HCT116 (cell line): Measurements from ENCODE around the gene GPR84. TPM values are rescaled to one million over a fixed set of nuclear protein-coding genes. Genes with fewer than 3 reads are reported as not detected.

ENCODE experiments used
- ATAC-seq: fragments of 200-7000 bp; cut with Tn5 transposase; 2 replicates; pipeline ENCODE4 v1.9.1; 2020; ENCODE audit warnings: mild to moderate bottlenecking, moderate library complexity
- BruUV-seq: library from RNA; stranded (reverse); fragments of 400-500 nt; replicated peaks from 2 replicates; lab custom pipeline; 2021; lab: Mats Ljungman, UMichigan
- CTCF ChIA-PET: fragments of 300-600 bp; sonication (Branson Sonifier 250); formaldehyde crosslinking; loops from one replicate; lab custom pipeline; 2021; ENCODE audit warnings: antibody characterized with exemption; lab: Charles Lee
- POLR2A ChIA-PET: fragments of 300-600, 350-600 bp; sonication (Branson Sonifier 250); formaldehyde crosslinking; loops from one replicate; lab custom pipeline; 2021; ENCODE audit warnings: antibody characterized with exemption; lab: Charles Lee
- RAD21 ChIA-PET, 2 experiments: fragments of 300-600 bp; sonication (Branson Sonifier 250); formaldehyde crosslinking; loops; one replicate each; lab custom pipeline; 2023; ENCODE audit warnings: low total read pairs in 2 of 2; ENCODE audit not compliant: uncharacterized antibody in 2 of 2, unreplicated experiment in 2 of 2, low non-redundant PET in 1 of 2; lab: Charles Lee
- DNase-seq: peaks from one replicate; pipeline ENCODE4 v3.0.0-alpha.2; 2010; ENCODE audit warnings: low read depth, low spot score
- H2AFZ ChIP-seq: fragments of 200-600 bp; shearing (Covaris generic), sonication (generic); 2 replicates; pipeline ENCODE4 v1.6.1; 2017; ENCODE audit warnings: low read depth, mixed run types, mixed read lengths, antibody characterized with exemption, low read length; ENCODE audit not compliant: poor library complexity, severe bottlenecking
- H3K27ac ChIP-seq: 2 replicates; pipeline ENCODE4 v1.5.1; 2012; ENCODE audit warnings: low read depth, low read length
- H3K27me3 ChIP-seq: fragments of 200-600 bp; sonication (generic); 2 replicates; pipeline ENCODE4 v1.6.1; 2016; ENCODE audit warnings: mixed run types, low read length, mixed read lengths; ENCODE audit not compliant: insufficient read depth
- H3K36me3 ChIP-seq, 2 experiments: fragments of 200-500 bp in 1 of 2; fragments of 200-600 bp in 1 of 2; sonication (Bioruptor generic) in 1 of 2; sonication (generic) in 1 of 2; 2 replicates each; pipeline versions ENCODE4 v1.5.1 to v1.6.1; 2014 to 2016; ENCODE audit warnings: low read length in 2 of 2, inconsistent platforms in 1 of 2, mixed read lengths in 1 of 2, mixed run types in 1 of 2; ENCODE audit not compliant: insufficient read depth in 2 of 2, control insufficient read depth in 1 of 2
- H3K4me1 ChIP-seq, 2 experiments: fragments of 200-600 bp in 1 of 2; sonication (generic) in 1 of 2; 2 replicates each; pipeline versions ENCODE4 v1.5.1 to v1.6.1; 2012 to 2017; ENCODE audit warnings: low read length in 2 of 2, inconsistent platforms in 1 of 2, mild to moderate bottlenecking in 1 of 2, mixed read lengths in 1 of 2, mixed run types in 1 of 2, moderate library complexity in 1 of 2; ENCODE audit not compliant: insufficient read depth in 2 of 2, control insufficient read depth in 1 of 2
- H3K4me2 ChIP-seq: fragments of 200-600 bp; sonication (generic); 2 replicates; pipeline ENCODE4 v1.6.1; 2017; ENCODE audit warnings: mixed run types, low read length, mixed read lengths
- H3K4me3 ChIP-seq, 2 experiments: fragments of 200-600 bp in 1 of 2; sonication (generic) in 1 of 2; replicated peaks in 1 of 2; 2 replicates each; pipeline ENCODE4 v1.5.1; 2011 to 2016; ENCODE audit warnings: low read length in 2 of 2, control low read depth in 1 of 2, low read depth in 1 of 2, mild to moderate bottlenecking in 1 of 2, mixed read lengths in 1 of 2, mixed run types in 1 of 2
- H3K79me2 ChIP-seq: fragments of 200-600 bp; sonication (generic); 2 replicates; pipeline ENCODE4 v1.6.1; 2017; ENCODE audit warnings: mild to moderate bottlenecking, mixed run types, low read length, moderate library complexity, mixed read lengths; ENCODE audit not compliant: insufficient read depth
- H3K9ac ChIP-seq: fragments of 200-600 bp; sonication (generic); 2 replicates; pipeline ENCODE4 v1.6.1; 2016; ENCODE audit warnings: low read length, mixed read lengths
- H3K9me2 ChIP-seq: fragments of 200-600 bp; sonication (generic), shearing (Covaris generic); 2 replicates; pipeline ENCODE4 v1.6.1; 2017; ENCODE audit warnings: mixed run types, mild to moderate bottlenecking, moderate library complexity; ENCODE audit not compliant: insufficient read depth
- H3K9me3 ChIP-seq, 2 experiments: fragments of 200-500 bp in 1 of 2; fragments of 200-600 bp in 1 of 2; sonication (Bioruptor generic) in 1 of 2; sonication (generic) in 1 of 2; 2 replicates each; pipeline ENCODE4 v1.6.1; 2014 to 2017; ENCODE audit warnings: low read length in 2 of 2, mixed read lengths in 2 of 2, inconsistent platforms in 1 of 2, low read depth in 1 of 2, mild to moderate bottlenecking in 1 of 2, mixed run types in 1 of 2, moderate library complexity in 1 of 2; ENCODE audit not compliant: control insufficient read depth in 1 of 2, insufficient read depth in 1 of 2
- H4K20me1 ChIP-seq: fragments of 200-600 bp; sonication (generic), shearing (Covaris generic); 2 replicates; pipeline ENCODE4 v1.6.1; 2017; ENCODE audit warnings: mixed run types, mild to moderate bottlenecking, moderate library complexity; ENCODE audit not compliant: insufficient read depth
- CBX3 ChIP-seq: IDR thresholded peaks from 2 replicates; pipeline ENCODE4 v1.6.1; 2012; ENCODE audit warnings: low read depth
- CEBPB ChIP-seq: IDR thresholded peaks from 2 replicates; pipeline ENCODE4 v1.6.1; 2012; ENCODE audit warnings: low read depth
- CTCF ChIP-seq, 3 experiments: fragments of 200-600 bp in 1 of 3; sonication (generic) in 1 of 3; IDR thresholded peaks in 2 of 3; conservative IDR thresholded peaks in 1 of 3; 2 replicates each; pipeline ENCODE4 v1.5.1; 2012 to 2017; ENCODE audit warnings: low read depth in 2 of 3, low read length in 2 of 3, antibody characterized with exemption in 1 of 3, borderline replicate concordance in 1 of 3, control low read depth in 1 of 3, mild to moderate bottlenecking in 1 of 3, mixed read lengths in 1 of 3, mixed run types in 1 of 3, moderate library complexity in 1 of 3; ENCODE audit not compliant: insufficient read depth in 1 of 3
- EGR1 ChIP-seq: IDR thresholded peaks from 2 replicates; pipeline ENCODE4 v1.6.1; 2012; ENCODE audit warnings: low read depth
- EZH2 ChIP-seq: fragments of 200-600 bp; sonication (generic); IDR thresholded peaks from 2 replicates; pipeline ENCODE4 v1.6.1; 2017; ENCODE audit warnings: antibody characterized with exemption, mixed run types
- EZH2phosphoT487 ChIP-seq: fragments of 200-600 bp; IDR thresholded peaks from 2 replicates; pipeline ENCODE4 v1.6.1; 2018; ENCODE audit warnings: antibody characterized with exemption, borderline replicate concordance
- FOSL1 ChIP-seq: IDR thresholded peaks from 2 replicates; pipeline ENCODE4 v1.6.1; 2012; ENCODE audit warnings: low read depth
- JUND ChIP-seq: IDR thresholded peaks from 2 replicates; pipeline ENCODE4 v1.6.1; 2012
- POLR2AphosphoS5 ChIP-seq: IDR thresholded peaks from 2 replicates; pipeline ENCODE4 v1.6.1; 2011; ENCODE audit warnings: mild to moderate bottlenecking, low read depth, low read length, moderate library complexity
- RAD21 ChIP-seq: IDR thresholded peaks from 2 replicates; pipeline ENCODE4 v1.6.1; 2012; ENCODE audit warnings: low read depth, mild to moderate bottlenecking
- SIN3A ChIP-seq: IDR thresholded peaks from 2 replicates; pipeline ENCODE4 v1.6.1; 2012; ENCODE audit warnings: low read depth
- SP1 ChIP-seq: IDR thresholded peaks from 2 replicates; pipeline ENCODE4 v1.6.1; 2012; ENCODE audit warnings: low read depth
- SRF ChIP-seq: IDR thresholded peaks from 2 replicates; pipeline ENCODE4 v1.6.1; 2012; ENCODE audit warnings: low read depth
- TCF7L2 ChIP-seq: IDR thresholded peaks from 2 replicates; pipeline ENCODE4 v1.7.0; 2011; ENCODE audit warnings: borderline replicate concordance, inconsistent platforms; ENCODE audit not compliant: insufficient read depth, insufficient read length; ENCODE audit errors: extremely low read depth
- YY1 ChIP-seq: IDR thresholded peaks from 2 replicates; pipeline ENCODE4 v1.6.1; 2011; ENCODE audit warnings: low read length, low read depth, moderate library complexity, mild to moderate bottlenecking; ENCODE audit not compliant: insufficient replicate concordance; ENCODE audit errors: extremely low read depth
- ZFX ChIP-seq: fragments of 450-650 bp; IDR thresholded peaks from 2 replicates; pipeline ENCODE4 v1.6.1; 2017
- intact Hi-C: fragments of 100-400 bp; cut with micrococcal nuclease; formaldehyde crosslinking; loops from 2 replicates; pipeline ENCODE4 v1.10.0; 2022
- total RNA-seq: library from RNA; stranded (reverse); gene quantifications from one replicate; pipeline ENCODE4 v1.2.1, GENCODE V29; 2021; ENCODE audit not compliant: unreplicated experiment
- TF ChIP-seq, protein P1 (sequence below): IDR thresholded peaks from 2 replicates; pipeline ENCODE4 v1.6.1; 2012

GPR84 gene
- total RNA-seq, 1 experiment from 2014 or later, result not detected

DNA sequence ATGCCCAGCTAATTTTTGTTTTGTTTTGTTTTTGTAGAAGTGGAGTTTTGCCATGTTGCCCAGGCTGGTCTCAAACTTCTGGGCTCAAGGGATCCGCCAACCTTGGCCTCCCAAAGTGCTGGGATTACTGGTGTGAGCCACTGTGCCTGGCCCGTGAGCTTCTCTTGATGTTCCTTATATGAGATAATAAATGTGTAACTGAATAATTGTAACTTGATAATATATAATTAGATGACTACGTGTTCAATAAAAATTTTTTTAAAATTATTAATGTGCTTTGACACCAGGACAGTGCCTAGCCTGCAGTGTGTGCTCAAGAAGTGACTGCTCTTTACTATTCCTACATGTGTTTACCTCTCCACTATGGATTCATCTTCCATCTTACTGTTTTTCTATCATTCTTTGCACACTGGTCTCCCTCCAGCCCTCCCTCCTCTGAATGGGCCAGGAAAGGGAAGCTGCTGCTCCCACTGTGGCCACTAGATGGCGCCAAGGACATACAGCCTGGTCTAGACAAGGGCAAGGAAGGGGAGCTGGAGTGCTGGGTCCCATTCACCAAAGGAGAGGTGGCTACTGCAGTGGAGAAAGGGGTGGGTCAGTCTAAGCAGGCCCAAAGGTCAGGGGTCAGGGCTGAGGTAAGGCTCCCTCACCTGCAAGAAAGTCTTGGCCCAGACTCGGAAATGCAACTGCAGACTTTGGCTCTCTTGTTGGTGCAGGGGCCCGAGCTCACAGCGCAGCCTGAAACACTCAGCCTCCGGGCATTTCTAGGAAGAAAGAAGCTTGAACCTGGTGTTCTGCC lies 34.9 kb upstream of the GPR84 start (continued):
- TF ChIP-seq RAD21, result peak; percentile 93
- TF ChIP-seq FOSL1, result no peak

GRCh38 chr12:54398218-54398617 lies 33.9 kb upstream of the GPR84 start:
- ATAC-seq (no peak), DNase-seq (no peak)
- intact Hi-C loops, result no loop called here
- Histone ChIP-seq H3K9me3 (no peaks in the 10 kb centered on the region), H2AFZ (no peak overlapping the region), H3K9ac (no peak overlapping the region), H4K20me1 (no peaks in the 10 kb centered on the region), H3K4me2 (no peak overlapping the region), H3K4me3 (no peak overlapping the region), H3K36me3 (peaks cover 44 to 48% of the 10 kb centered on the region in 2 experiments; a peak in 3 of 4 replicates), H3K27ac (no peak overlapping the region), H3K27me3 (no peaks in the 10 kb centered on the region), H3K4me1 (no peaks in the 10 kb centered on the region), H3K9me2 (no peaks in the 10 kb centered on the region), H3K79me2 (no peaks in the 10 kb centered on the region)
- RAD21 ChIA-PET, result no interaction called here
- POLR2A ChIA-PET, result no interaction called here
- no peak for TF ChIP-seq EGR1
- no peak for TF ChIP-seq POLR2AphosphoS5
- TF ChIP-seq, protein P1, sequence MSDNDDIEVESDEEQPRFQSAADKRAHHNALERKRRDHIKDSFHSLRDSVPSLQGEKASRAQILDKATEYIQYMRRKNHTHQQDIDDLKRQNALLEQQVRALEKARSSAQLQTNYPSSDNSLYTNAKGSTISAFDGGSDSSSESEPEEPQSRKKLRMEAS, result no peak
- CTCF ChIA-PET, result interaction anchor here (2.3 to 4.8 kb wide), 3 partner anchors 11 to 41 kb away, joined by 18 to 182 read pairs (median 28); no protein-coding TSS in a partner anchor
- BruUV-seq, result no TSS peak

DNA sequence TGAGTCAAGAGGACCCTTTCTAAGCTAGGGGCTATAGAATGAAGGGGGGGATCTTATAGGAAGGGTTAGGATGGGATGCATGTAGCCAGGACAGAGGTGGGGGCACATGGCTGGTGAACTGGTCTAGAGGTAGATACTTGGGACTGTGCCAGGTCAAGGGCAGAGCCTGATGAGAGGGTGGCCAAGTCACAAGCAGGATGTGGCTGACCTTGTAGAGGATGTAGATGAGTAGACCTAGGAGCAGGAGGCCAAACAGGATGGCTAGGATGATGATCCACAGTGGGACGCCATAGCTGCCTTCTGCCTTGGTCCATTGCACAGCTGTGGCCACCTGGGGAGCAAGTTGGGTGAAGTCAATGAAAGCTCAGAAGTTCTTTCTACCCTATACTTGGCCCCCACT lies 32.9 kb upstream of the GPR84 start:
- H3K4me3 ChIP-seq, result no peak overlapping the region
- H3K27me3 ChIP-seq, result no peaks in the 10 kb centered on the region
- intact Hi-C loops, result no loop called here
- H3K4me1 ChIP-seq, result peaks cover 5 to 7% of the 10 kb centered on the region in 2 experiments; a peak in 3 of 4 replicates
- CTCF ChIA-PET, result interaction anchor here (1.5 kb wide), 1 partner anchor 8 kb away, joined by 3 read pairs; no protein-coding TSS in a partner anchor
- no peak overlapping the region for H2AFZ ChIP-seq
- H4K20me1 ChIP-seq, result no peaks in the 10 kb centered on the region
- H3K4me2 ChIP-seq, result no peak overlapping the region
- RAD21 ChIA-PET, result no interaction called here
- no peak overlapping the region for H3K9ac ChIP-seq
- H3K36me3 ChIP-seq, result peaks cover 41 to 42% of the 10 kb centered on the region in 2 experiments; a peak in 3 of 4 replicates
- no peaks in the 10 kb centered on the region for H3K79me2 ChIP-seq
- no peaks in the 10 kb centered on the region for H3K9me2 ChIP-seq
- BruUV-seq, result no TSS peak
- no peak for ATAC-seq
- POLR2A ChIA-PET, result no interaction called here
- H3K27ac ChIP-seq, result no peak overlapping the region
- no peak for DNase-seq
- no peaks in the 10 kb centered on the region for H3K9me3 ChIP-seq
- no peak for TF ChIP-seq EZH2
- no peak for TF ChIP-seq CBX3
- TF ChIP-seq, protein P1, result no peak
- TF ChIP-seq CEBPB, result no peak
- TF ChIP-seq ZFX, result no peak
- TF ChIP-seq RAD21, result no peak
- TF ChIP-seq EZH2phosphoT487, result no peak
- no peak for TF ChIP-seq SRF
- no peak for TF ChIP-seq POLR2AphosphoS5
- TF ChIP-seq SIN3A, result no peak
- no peak for TF ChIP-seq SP1
- TF ChIP-seq EGR1, result no peak
- no peak for TF ChIP-seq CTCF (IDR thresholded peaks at IDR 0.05 in 2 of 3, conservative IDR thresholded peaks at IDR 0.05 in 1 of 3; ENCODE audit: borderline replicate concordance in 1 of 3, insufficient read depth in 1 of 3, low read depth in 2 of 3, low read length in 2 of 3)
- no peak for TF ChIP-seq YY1
- no peak for TF ChIP-seq FOSL1
- no peak for TF ChIP-seq TCF7L2
- TF ChIP-seq JUND, result no peak
